Liver (tissue), 9 donors: ENCODE results near the gene SUPT20H. TPM values are rescaled to one million over a fixed set of nuclear protein-coding genes. Genes with fewer than 3 reads are reported as not detected.

Source experiments
- DNase-seq: peaks from one replicate; pipeline ENCODE4 v3.0.0-alpha.2; 2017; ENCODE audit warnings: low spot score
- H3K27ac ChIP-seq, 2 donors: one replicate each; pipeline ENCODE4 v1.7.0; 2013; ENCODE audit warnings: inconsistent platforms in 2 of 2, low read length in 2 of 2, control low read depth in 1 of 2, low read depth in 1 of 2, mild to moderate bottlenecking in 1 of 2
- H3K27me3 ChIP-seq, 4 donors: one replicate each; pipeline versions ENCODE4 v1.6.1 to v1.7.0; 2013; ENCODE audit warnings: low read length in 3 of 4, inconsistent platforms in 1 of 4, mild to moderate bottlenecking in 1 of 4, moderate library complexity in 1 of 4; ENCODE audit not compliant: control insufficient read depth in 4 of 4, insufficient read depth in 4 of 4
- H3K36me3 ChIP-seq, 4 donors: one replicate each; pipeline versions ENCODE4 v1.6.1 to v1.7.0; 2013; ENCODE audit warnings: low read length in 3 of 4, mild to moderate bottlenecking in 3 of 4, low read depth in 1 of 4, moderate library complexity in 1 of 4; ENCODE audit not compliant: control insufficient read depth in 4 of 4, insufficient read depth in 3 of 4
- H3K4me1 ChIP-seq, 4 donors: one replicate each; pipeline versions ENCODE4 v1.6.1 to v1.7.0; 2013; ENCODE audit warnings: low read length in 3 of 4, mild to moderate bottlenecking in 3 of 4, moderate library complexity in 1 of 4; ENCODE audit not compliant: control insufficient read depth in 4 of 4, insufficient read depth in 4 of 4
- H3K4me3 ChIP-seq, 3 donors: one replicate each; pipeline versions ENCODE4 v1.6.1 to v1.7.0; 2013; ENCODE audit warnings: low read length in 3 of 3, control low read depth in 1 of 3, low read depth in 1 of 3, mild to moderate bottlenecking in 1 of 3
- H3K9ac ChIP-seq, 2 donors: one replicate each; pipeline ENCODE4 v1.7.0; 2013; ENCODE audit warnings: low read length in 2 of 2, mild to moderate bottlenecking in 2 of 2, moderate library complexity in 2 of 2, control low read depth in 1 of 2, low read depth in 1 of 2
- H3K9me3 ChIP-seq, 4 donors: one replicate each; pipeline versions ENCODE4 v1.6.1 to v1.7.0; 2013; ENCODE audit warnings: low read length in 3 of 4; ENCODE audit not compliant: control insufficient read depth in 4 of 4
- FOXA2 ChIP-seq: IDR thresholded peaks from 2 replicates; pipeline ENCODE4 v1.6.1; 2016; ENCODE audit warnings: antibody characterized with exemption
- GABPA ChIP-seq, 2 donors: IDR thresholded peaks in 1 of 2; conservative IDR thresholded peaks in 1 of 2; 2 replicates each; pipeline ENCODE4 v1.6.1; 2016; ENCODE audit warnings: antibody characterized with exemption in 2 of 2, mild to moderate bottlenecking in 1 of 2, moderate library complexity in 1 of 2
- HNF4A ChIP-seq, 2 donors: conservative IDR thresholded peaks; 2 replicates each; pipeline ENCODE4 v1.6.1; 2016; ENCODE audit warnings: antibody characterized with exemption in 2 of 2, mild to moderate bottlenecking in 2 of 2
- HNF4G ChIP-seq: IDR thresholded peaks from 2 replicates; pipeline ENCODE4 v1.6.1; 2016; ENCODE audit warnings: antibody characterized with exemption
- MAX ChIP-seq: IDR thresholded peaks from 2 replicates; pipeline ENCODE4 v1.6.1; 2016; ENCODE audit warnings: antibody characterized with exemption
- RAD21 ChIP-seq, 2 donors: IDR thresholded peaks; 2 replicates each; pipeline ENCODE4 v1.6.1; 2016; ENCODE audit warnings: antibody characterized with exemption in 2 of 2, mild to moderate bottlenecking in 2 of 2
- RXRA ChIP-seq, 2 donors: IDR thresholded peaks; 2 replicates each; pipeline ENCODE4 v1.6.1; 2017 to 2018; ENCODE audit warnings: antibody characterized with exemption in 2 of 2, mild to moderate bottlenecking in 1 of 2
- SP1 ChIP-seq: IDR thresholded peaks from 2 replicates; pipeline ENCODE4 v1.6.1; 2018; ENCODE audit warnings: antibody characterized with exemption, mild to moderate bottlenecking
- TAF1 ChIP-seq: conservative IDR thresholded peaks from 2 replicates; pipeline ENCODE4 v1.6.1; 2016; ENCODE audit warnings: antibody characterized with exemption, mild to moderate bottlenecking
- YY1 ChIP-seq: IDR thresholded peaks from 2 replicates; pipeline ENCODE4 v1.6.1; 2016; ENCODE audit warnings: antibody characterized with exemption, mild to moderate bottlenecking
- WGBS: extraction: QIAGEN DNeasy Blood & Tissue Kit; methylation state at CpG from one replicate; pipeline ENCODE4 v1.1.7; 2013; 5-methylcytosine and 5-hydroxymethylcytosine counted together
- polyA plus RNA-seq, 2 donors: library from polyadenylated mRNA; stranded (reverse) in 1 of 2; unstranded in 1 of 2; fragments of 200-250 nt in 1 of 2; fragments of >200 nt in 1 of 2; fragmentation: Nextera tagmentation in 1 of 2; extraction: Ambion mirVana in 1 of 2; gene quantifications; one replicate each; pipeline versions ENCODE4 v1.2.1 to v1.2.3, GENCODE V29; 2013 to 2015
- total RNA-seq, 2 donors: library from RNA; depleted of rRNA; stranded (reverse); fragments of >200 nt; gene quantifications; one replicate each; pipeline ENCODE4 v1.2.3, GENCODE V29; 2014
- TF ChIP-seq, protein P1 (sequence below): IDR thresholded peaks from 2 replicates; pipeline ENCODE4 v1.6.1; 2016; ENCODE audit warnings: antibody characterized with exemption
- TF ChIP-seq, protein P2 (sequence below): IDR thresholded peaks from 2 replicates; pipeline ENCODE4 v1.6.1; 2016; ENCODE audit warnings: antibody characterized with exemption, mild to moderate bottlenecking
- TF ChIP-seq, protein P3 (sequence below): fragments of 150-350 bp; IDR thresholded peaks from 2 replicates; pipeline ENCODE4 v1.5.1; 2017; ENCODE audit warnings: improper control_type of control experiment, low read depth, low read length; ENCODE audit not compliant: missing input control
- TF ChIP-seq, protein P4 (sequence below): IDR thresholded peaks from 2 replicates; pipeline ENCODE4 v1.6.1; 2016; ENCODE audit warnings: antibody characterized with exemption
- donor health status: healthy.
- donor health status: healthy.
- donor health status: healthy.
- donor health status: healthy.
- donor health status: healthy.

SUPT20H gene
- total and polyA plus RNA-seq, 4 donors = 6.5 to 23.1 (median 17.1) TPM

GRCh38 chr13:37067874-37068273, 8.4 kb upstream of the SUPT20H start (continued):
- no peak for TF ChIP-seq HNF4A (conservative IDR thresholded peaks at IDR 0.05)

- no peak overlapping the region for H3K4me3 ChIP-seq
- WGBS = 87% methylated on average over 6 of the region's 6 CpGs
- no peak for DNase-seq
These were observed 6.5 kb upstream of the SUPT20H start for GRCh38 chr13:37065890-37066526.

More at GRCh38 chr13:37065890-37066526, 6.5 kb upstream of the SUPT20H start:
- H3K9me3 ChIP-seq = no peaks in the 10 kb centered on the region
- no peaks in the 10 kb centered on the region for H3K4me1 ChIP-seq
- no peak for TF ChIP-seq RXRA (IDR thresholded peaks at IDR 0.05)
- TF ChIP-seq MAX = no peak
- TF ChIP-seq, protein P1, sequence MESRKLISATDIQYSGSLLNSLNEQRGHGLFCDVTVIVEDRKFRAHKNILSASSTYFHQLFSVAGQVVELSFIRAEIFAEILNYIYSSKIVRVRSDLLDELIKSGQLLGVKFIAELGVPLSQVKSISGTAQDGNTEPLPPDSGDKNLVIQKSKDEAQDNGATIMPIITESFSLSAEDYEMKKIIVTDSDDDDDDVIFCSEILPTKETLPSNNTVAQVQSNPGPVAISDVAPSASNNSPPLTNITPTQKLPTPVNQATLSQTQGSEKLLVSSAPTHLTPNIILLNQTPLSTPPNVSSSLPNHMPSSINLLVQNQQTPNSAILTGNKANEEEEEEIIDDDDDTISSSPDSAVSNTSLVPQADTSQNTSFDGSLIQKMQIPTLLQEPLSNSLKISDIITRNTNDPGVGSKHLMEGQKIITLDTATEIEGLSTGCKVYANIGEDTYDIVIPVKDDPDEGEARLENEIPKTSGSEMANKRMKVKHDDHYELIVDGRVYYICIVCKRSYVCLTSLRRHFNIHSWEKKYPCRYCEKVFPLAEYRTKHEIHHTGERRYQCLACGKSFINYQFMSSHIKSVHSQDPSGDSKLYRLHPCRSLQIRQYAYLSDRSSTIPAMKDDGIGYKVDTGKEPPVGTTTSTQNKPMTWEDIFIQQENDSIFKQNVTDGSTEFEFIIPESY = no peak
- no peak for TF ChIP-seq SP1
- no peak for TF ChIP-seq RAD21 (IDR thresholded peaks at IDR 0.05)
- TF ChIP-seq YY1 = no peak
- no peak for TF ChIP-seq HNF4A (conservative IDR thresholded peaks at IDR 0.05)
- TF ChIP-seq, protein P2, sequence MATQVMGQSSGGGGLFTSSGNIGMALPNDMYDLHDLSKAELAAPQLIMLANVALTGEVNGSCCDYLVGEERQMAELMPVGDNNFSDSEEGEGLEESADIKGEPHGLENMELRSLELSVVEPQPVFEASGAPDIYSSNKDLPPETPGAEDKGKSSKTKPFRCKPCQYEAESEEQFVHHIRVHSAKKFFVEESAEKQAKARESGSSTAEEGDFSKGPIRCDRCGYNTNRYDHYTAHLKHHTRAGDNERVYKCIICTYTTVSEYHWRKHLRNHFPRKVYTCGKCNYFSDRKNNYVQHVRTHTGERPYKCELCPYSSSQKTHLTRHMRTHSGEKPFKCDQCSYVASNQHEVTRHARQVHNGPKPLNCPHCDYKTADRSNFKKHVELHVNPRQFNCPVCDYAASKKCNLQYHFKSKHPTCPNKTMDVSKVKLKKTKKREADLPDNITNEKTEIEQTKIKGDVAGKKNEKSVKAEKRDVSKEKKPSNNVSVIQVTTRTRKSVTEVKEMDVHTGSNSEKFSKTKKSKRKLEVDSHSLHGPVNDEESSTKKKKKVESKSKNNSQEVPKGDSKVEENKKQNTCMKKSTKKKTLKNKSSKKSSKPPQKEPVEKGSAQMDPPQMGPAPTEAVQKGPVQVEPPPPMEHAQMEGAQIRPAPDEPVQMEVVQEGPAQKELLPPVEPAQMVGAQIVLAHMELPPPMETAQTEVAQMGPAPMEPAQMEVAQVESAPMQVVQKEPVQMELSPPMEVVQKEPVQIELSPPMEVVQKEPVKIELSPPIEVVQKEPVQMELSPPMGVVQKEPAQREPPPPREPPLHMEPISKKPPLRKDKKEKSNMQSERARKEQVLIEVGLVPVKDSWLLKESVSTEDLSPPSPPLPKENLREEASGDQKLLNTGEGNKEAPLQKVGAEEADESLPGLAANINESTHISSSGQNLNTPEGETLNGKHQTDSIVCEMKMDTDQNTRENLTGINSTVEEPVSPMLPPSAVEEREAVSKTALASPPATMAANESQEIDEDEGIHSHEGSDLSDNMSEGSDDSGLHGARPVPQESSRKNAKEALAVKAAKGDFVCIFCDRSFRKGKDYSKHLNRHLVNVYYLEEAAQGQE = no peak
- no peak for TF ChIP-seq HNF4G
- no peak for TF ChIP-seq FOXA2
- no peak for TF ChIP-seq TAF1
- TF ChIP-seq, protein P3, sequence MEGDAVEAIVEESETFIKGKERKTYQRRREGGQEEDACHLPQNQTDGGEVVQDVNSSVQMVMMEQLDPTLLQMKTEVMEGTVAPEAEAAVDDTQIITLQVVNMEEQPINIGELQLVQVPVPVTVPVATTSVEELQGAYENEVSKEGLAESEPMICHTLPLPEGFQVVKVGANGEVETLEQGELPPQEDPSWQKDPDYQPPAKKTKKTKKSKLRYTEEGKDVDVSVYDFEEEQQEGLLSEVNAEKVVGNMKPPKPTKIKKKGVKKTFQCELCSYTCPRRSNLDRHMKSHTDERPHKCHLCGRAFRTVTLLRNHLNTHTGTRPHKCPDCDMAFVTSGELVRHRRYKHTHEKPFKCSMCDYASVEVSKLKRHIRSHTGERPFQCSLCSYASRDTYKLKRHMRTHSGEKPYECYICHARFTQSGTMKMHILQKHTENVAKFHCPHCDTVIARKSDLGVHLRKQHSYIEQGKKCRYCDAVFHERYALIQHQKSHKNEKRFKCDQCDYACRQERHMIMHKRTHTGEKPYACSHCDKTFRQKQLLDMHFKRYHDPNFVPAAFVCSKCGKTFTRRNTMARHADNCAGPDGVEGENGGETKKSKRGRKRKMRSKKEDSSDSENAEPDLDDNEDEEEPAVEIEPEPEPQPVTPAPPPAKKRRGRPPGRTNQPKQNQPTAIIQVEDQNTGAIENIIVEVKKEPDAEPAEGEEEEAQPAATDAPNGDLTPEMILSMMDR = no peak
- TF ChIP-seq, protein P4, sequence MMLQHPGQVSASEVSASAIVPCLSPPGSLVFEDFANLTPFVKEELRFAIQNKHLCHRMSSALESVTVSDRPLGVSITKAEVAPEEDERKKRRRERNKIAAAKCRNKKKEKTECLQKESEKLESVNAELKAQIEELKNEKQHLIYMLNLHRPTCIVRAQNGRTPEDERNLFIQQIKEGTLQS = no peak
- TF ChIP-seq GABPA (IDR thresholded peaks at IDR 0.05 in 1 of 2, conservative IDR thresholded peaks at IDR 0.05 in 1 of 2) = no peak
- H3K27ac ChIP-seq = no peak overlapping the region
- no peaks in the 10 kb centered on the region for H3K36me3 ChIP-seq
- no peak overlapping the region for H3K9ac ChIP-seq
- no peaks in the 10 kb centered on the region for H3K27me3 ChIP-seq
